ENCODE measurements around the gene NECAB2.

NECAB2 gene

GRCh38 chr16:83959656-83960434 is 8.2 kb upstream of the NECAB2 start:
- Histone ChIP-seq H3K9ac (ENCODE audit: low read depth, low read length, poor library complexity, severe bottlenecking) (no peak overlapping the region), H3F3A (ENCODE audit: low read depth) (no peaks in the 10 kb centered on the region), H3K4me3 (ENCODE audit: low read length, poor library complexity, severe bottlenecking) (no peak overlapping the region), H4K20me1 (ENCODE audit: insufficient read depth, low read length, poor library complexity, severe bottlenecking) (no peaks in the 10 kb centered on the region), H2AFZ (ENCODE audit: low read length) (no peak overlapping the region), H3K4me2 (ENCODE audit: low read depth, low read length, poor library complexity, severe bottlenecking) (no peak overlapping the region), H3K9me3 (ENCODE audit: insufficient read depth, low read depth, low read length) (no peaks in the 10 kb centered on the region), H3K79me2 (ENCODE audit: insufficient read depth, low read length) (no peaks in the 10 kb centered on the region), H3K36me3 (ENCODE audit: insufficient read depth, low read length) (no peaks in the 10 kb centered on the region), H3K27me3 (ENCODE audit: insufficient read depth, low read length, poor library complexity, severe bottlenecking) (no peaks in the 10 kb centered on the region), H3K4me1 (ENCODE audit: insufficient read depth, low read length, poor library complexity, severe bottlenecking) (no peaks in the 10 kb centered on the region), H3K9me2 (replicated peaks; ENCODE audit: low read depth, low read length) (no peaks in the 10 kb centered on the region)
- TF ChIP-seq EZH2phosphoT487 (IDR thresholded peaks at IDR 0.05; ENCODE audit: borderline replicate concordance) = no peak
- TF ChIP-seq CTCF (conservative IDR thresholded peaks at IDR 0.05; ENCODE audit: low read length) = no peak

GRCh38 chr16:83960521-83961249 is 7.4 kb upstream of the NECAB2 start:
- Histone ChIP-seq H3K4me1 (ENCODE audit: insufficient read depth, low read length, poor library complexity, severe bottlenecking) (no peaks in the 10 kb centered on the region), H3K9ac (ENCODE audit: low read depth, low read length, poor library complexity, severe bottlenecking) (no peak overlapping the region), H3K27me3 (ENCODE audit: insufficient read depth, low read length, poor library complexity, severe bottlenecking) (no peaks in the 10 kb centered on the region), H3K9me2 (replicated peaks; ENCODE audit: low read depth, low read length) (no peaks in the 10 kb centered on the region), H3F3A (ENCODE audit: low read depth) (no peaks in the 10 kb centered on the region), H3K4me3 (ENCODE audit: low read length, poor library complexity, severe bottlenecking) (no peak overlapping the region), H3K79me2 (ENCODE audit: insufficient read depth, low read length) (no peaks in the 10 kb centered on the region), H2AFZ (ENCODE audit: low read length) (no peak overlapping the region), H3K36me3 (ENCODE audit: insufficient read depth, low read length) (no peaks in the 10 kb centered on the region), H3K9me3 (ENCODE audit: insufficient read depth, low read depth, low read length) (no peaks in the 10 kb centered on the region), H4K20me1 (ENCODE audit: insufficient read depth, low read length, poor library complexity, severe bottlenecking) (no peaks in the 10 kb centered on the region), H3K4me2 (ENCODE audit: low read depth, low read length, poor library complexity, severe bottlenecking) (no peak overlapping the region)
- TF ChIP-seq CTCF (conservative IDR thresholded peaks at IDR 0.05; ENCODE audit: low read length) = no peak
- no peak for TF ChIP-seq EZH2phosphoT487 (IDR thresholded peaks at IDR 0.05; ENCODE audit: borderline replicate concordance)

GRCh38 chr16:83961591-83961990 is 6.5 kb upstream of the NECAB2 start:
- Histone ChIP-seq H3K9ac (ENCODE audit: low read depth, low read length, poor library complexity, severe bottlenecking) (no peak overlapping the region), H3K9me2 (replicated peaks; ENCODE audit: low read depth, low read length) (no peaks in the 10 kb centered on the region), H3K4me3 (ENCODE audit: low read length, poor library complexity, severe bottlenecking) (no peak overlapping the region), H3K79me2 (ENCODE audit: insufficient read depth, low read length) (no peaks in the 10 kb centered on the region), H2AFZ (ENCODE audit: low read length) (no peak overlapping the region), H3K4me1 (ENCODE audit: insufficient read depth, low read length, poor library complexity, severe bottlenecking) (no peaks in the 10 kb centered on the region), H3K4me2 (ENCODE audit: low read depth, low read length, poor library complexity, severe bottlenecking) (no peak overlapping the region), H3F3A (ENCODE audit: low read depth) (no peaks in the 10 kb centered on the region), H3K9me3 (ENCODE audit: insufficient read depth, low read depth, low read length) (no peaks in the 10 kb centered on the region), H4K20me1 (ENCODE audit: insufficient read depth, low read length, poor library complexity, severe bottlenecking) (no peaks in the 10 kb centered on the region), H3K36me3 (ENCODE audit: insufficient read depth, low read length) (no peaks in the 10 kb centered on the region), H3K27me3 (ENCODE audit: insufficient read depth, low read length, poor library complexity, severe bottlenecking) (no peaks in the 10 kb centered on the region)
- TF ChIP-seq CTCF (conservative IDR thresholded peaks at IDR 0.05; ENCODE audit: low read length) (no peak), EZH2phosphoT487 (IDR thresholded peaks at IDR 0.05; ENCODE audit: borderline replicate concordance) (no peak)
